Measurements from ENCODE around the gene ZNF185.

DNA sequence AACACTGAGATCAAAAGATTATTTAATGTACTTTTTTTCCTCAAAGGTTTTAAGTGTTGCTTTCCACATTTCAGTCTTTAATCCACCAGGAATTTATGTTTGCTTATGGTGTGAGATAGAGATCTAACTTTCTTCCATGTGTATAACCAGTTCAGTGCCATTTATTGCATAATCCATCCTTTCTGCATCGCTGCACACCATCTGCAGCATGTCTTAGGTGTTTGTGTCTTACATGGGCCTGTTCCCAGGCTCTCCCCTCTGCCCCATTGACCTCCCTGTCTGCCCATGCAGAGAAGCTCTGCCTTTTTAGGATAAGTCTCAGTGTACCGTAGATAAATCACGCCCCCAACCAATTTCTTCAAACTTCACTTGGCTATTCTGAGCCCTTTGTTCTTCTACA lies 36.8 kb upstream of the ZNF185 start:
- TF ChIP-seq MYNN (tag by site-specific recombination; IDR thresholded peaks at IDR 0.05; ENCODE audit: borderline replicate concordance) (no peak), ZBTB7A (tag by site-specific recombination; IDR thresholded peaks at IDR 0.05; ENCODE audit: low read depth) (no peak), ZNF530 (tag by site-specific recombination; IDR thresholded peaks at IDR 0.05; ENCODE audit: low read depth) (no peak)
- TF ChIP-seq, protein P1, sequence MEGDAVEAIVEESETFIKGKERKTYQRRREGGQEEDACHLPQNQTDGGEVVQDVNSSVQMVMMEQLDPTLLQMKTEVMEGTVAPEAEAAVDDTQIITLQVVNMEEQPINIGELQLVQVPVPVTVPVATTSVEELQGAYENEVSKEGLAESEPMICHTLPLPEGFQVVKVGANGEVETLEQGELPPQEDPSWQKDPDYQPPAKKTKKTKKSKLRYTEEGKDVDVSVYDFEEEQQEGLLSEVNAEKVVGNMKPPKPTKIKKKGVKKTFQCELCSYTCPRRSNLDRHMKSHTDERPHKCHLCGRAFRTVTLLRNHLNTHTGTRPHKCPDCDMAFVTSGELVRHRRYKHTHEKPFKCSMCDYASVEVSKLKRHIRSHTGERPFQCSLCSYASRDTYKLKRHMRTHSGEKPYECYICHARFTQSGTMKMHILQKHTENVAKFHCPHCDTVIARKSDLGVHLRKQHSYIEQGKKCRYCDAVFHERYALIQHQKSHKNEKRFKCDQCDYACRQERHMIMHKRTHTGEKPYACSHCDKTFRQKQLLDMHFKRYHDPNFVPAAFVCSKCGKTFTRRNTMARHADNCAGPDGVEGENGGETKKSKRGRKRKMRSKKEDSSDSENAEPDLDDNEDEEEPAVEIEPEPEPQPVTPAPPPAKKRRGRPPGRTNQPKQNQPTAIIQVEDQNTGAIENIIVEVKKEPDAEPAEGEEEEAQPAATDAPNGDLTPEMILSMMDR (tag by site-specific recombination; IDR thresholded peaks at IDR 0.05): no peak
